ENCODE data around the gene SF1.
A peak's percentile ranks its signal among the peaks of the same experiment; 100 is the strongest.

The SF1 gene

GRCh38 chr11:64796047-64796756 lies 17.9 kb upstream of the SF1 start:
- no peaks in the 10 kb centered on the region for H3K27me3 Mint-ChIP-seq
- peaks cover 4 to 12% of the 10 kb centered on the region in 2 donors for H3K4me1 Mint-ChIP-seq (ENCODE audit: low read depth in 2 of 2)
- peaks cover 23% of the 10 kb centered on the region for H3K36me3 Mint-ChIP-seq (ENCODE audit: insufficient read depth)
- H3K27ac Mint-ChIP-seq: peak overlapping the region in 1 of 2 donors; percentile 53
- DNase-seq: no peak
- no peaks in the 10 kb centered on the region for H3K9me3 Mint-ChIP-seq
- H3K4me3 Mint-ChIP-seq: no peak overlapping the region
- no peak for ATAC-seq (replicated peaks)

- peaks cover 21% of the 10 kb centered on the region for H3K36me3 Mint-ChIP-seq (ENCODE audit: insufficient read depth)
- ATAC-seq (replicated peaks) (no peak), DNase-seq (no peak)
- no peak overlapping the region for H3K4me3 Mint-ChIP-seq
- no peaks in the 10 kb centered on the region for H3K27me3 Mint-ChIP-seq
- no peaks in the 10 kb centered on the region for H3K9me3 Mint-ChIP-seq
- peaks cover 4 to 11% of the 10 kb centered on the region in 2 donors for H3K4me1 Mint-ChIP-seq (ENCODE audit: low read depth in 2 of 2)
- peak overlapping the region in 1 of 2 donors; percentile 86 for H3K27ac Mint-ChIP-seq
Observed at GRCh38 chr11:64794526-64794925, 16.2 kb upstream of the SF1 start.

- peak overlapping the region; percentile 48 to 86 for H3K27ac Mint-ChIP-seq
- peaks cover 21% of the 10 kb centered on the region for H3K36me3 Mint-ChIP-seq (ENCODE audit: insufficient read depth)
- peaks cover 0 to 11% of the 10 kb centered on the region in 2 donors for H3K4me1 Mint-ChIP-seq (ENCODE audit: low read depth in 2 of 2)
- DNase-seq: no peak
- H3K27me3 Mint-ChIP-seq: no peaks in the 10 kb centered on the region
- ATAC-seq (replicated peaks): no peak
- H3K4me3 Mint-ChIP-seq: no peak overlapping the region
- H3K9me3 Mint-ChIP-seq: no peaks in the 10 kb centered on the region
Observed at GRCh38 chr11:64793271-64794160, 15.2 kb upstream of the SF1 start.

GRCh38 chr11:64792482-64792881 lies 14.1 kb upstream of the SF1 start:
- Mint-ChIP-seq H3K4me1 (ENCODE audit: low read depth in 2 of 2) (peaks cover 0 to 14% of the 10 kb centered on the region in 2 donors), H3K27ac (peak overlapping the region in 1 of 2 donors; percentile 86), H3K9me3 (no peaks in the 10 kb centered on the region), H3K27me3 (no peaks in the 10 kb centered on the region), H3K36me3 (ENCODE audit: insufficient read depth) (peaks cover 28% of the 10 kb centered on the region), H3K4me3 (no peak overlapping the region)
- no peak for DNase-seq
- no peak for ATAC-seq (replicated peaks)

- ATAC-seq (replicated peaks) (no peak), DNase-seq (no peak)
- Mint-ChIP-seq H3K27me3 (no peaks in the 10 kb centered on the region), H3K9me3 (no peaks in the 10 kb centered on the region), H3K27ac (peak overlapping the region; percentile 60 to 67), H3K36me3 (ENCODE audit: insufficient read depth) (peaks cover 28% of the 10 kb centered on the region), H3K4me1 (ENCODE audit: low read depth in 2 of 2) (peaks cover 0 to 14% of the 10 kb centered on the region in 2 donors), H3K4me3 (no peak overlapping the region)
Observed at GRCh38 chr11:64791781-64792291, 13.5 kb upstream of the SF1 start.

- H3K4me1 Mint-ChIP-seq (ENCODE audit: low read depth in 2 of 2): peaks cover 0 to 10% of the 10 kb centered on the region in 2 donors
- ATAC-seq (replicated peaks) (no peak), DNase-seq (no peak)
- peaks cover 25% of the 10 kb centered on the region for H3K36me3 Mint-ChIP-seq (ENCODE audit: insufficient read depth)
- H3K27me3 Mint-ChIP-seq: no peaks in the 10 kb centered on the region
- no peaks in the 10 kb centered on the region for H3K9me3 Mint-ChIP-seq
- H3K4me3 Mint-ChIP-seq: no peak overlapping the region
- peak overlapping the region in 1 of 2 donors; percentile 60 for H3K27ac Mint-ChIP-seq
Observed at GRCh38 chr11:64790205-64791095, 12.1 kb upstream of the SF1 start.

GRCh38 chr11:64789331-64790204 lies 11.2 kb upstream of the SF1 start:
- DNase-seq (no peak), ATAC-seq (replicated peaks) (no peak)
- Mint-ChIP-seq H3K27ac (peak overlapping the region in 1 of 2 donors; percentile 60), H3K9me3 (no peaks in the 10 kb centered on the region), H3K27me3 (no peaks in the 10 kb centered on the region), H3K36me3 (ENCODE audit: insufficient read depth) (peaks cover 23% of the 10 kb centered on the region), H3K4me3 (no peak overlapping the region), H3K4me1 (ENCODE audit: low read depth in 2 of 2) (peaks cover 0 to 8% of the 10 kb centered on the region in 2 donors)

GRCh38 chr11:64788321-64789215 lies 10.2 kb upstream of the SF1 start:
- Mint-ChIP-seq H3K4me3 (no peak overlapping the region), H3K27ac (no peak overlapping the region), H3K4me1 (ENCODE audit: low read depth in 2 of 2) (peaks cover 0 to 6% of the 10 kb centered on the region in 2 donors), H3K27me3 (no peaks in the 10 kb centered on the region), H3K36me3 (ENCODE audit: insufficient read depth) (peaks cover 23% of the 10 kb centered on the region), H3K9me3 (no peaks in the 10 kb centered on the region)
- ATAC-seq (replicated peaks): no peak
- DNase-seq: no peak

- H3K36me3 Mint-ChIP-seq (ENCODE audit: insufficient read depth): peaks cover 28% of the 10 kb centered on the region
- no peaks in the 10 kb centered on the region for H3K27me3 Mint-ChIP-seq
- H3K4me3 Mint-ChIP-seq: no peak overlapping the region
- ATAC-seq (replicated peaks): peak; percentile 84
- peaks cover 0 to 6% of the 10 kb centered on the region in 2 donors for H3K4me1 Mint-ChIP-seq (ENCODE audit: low read depth in 2 of 2)
- DNase-seq: peak; percentile 46 to 50 (median 47)
- no peaks in the 10 kb centered on the region for H3K9me3 Mint-ChIP-seq
- no peak overlapping the region for H3K27ac Mint-ChIP-seq
Observed at GRCh38 chr11:64787526-64788320, 9.4 kb upstream of the SF1 start.

- Mint-ChIP-seq H3K27ac (peak overlapping the region in 1 of 2 donors; percentile 57), H3K4me1 (ENCODE audit: low read depth in 2 of 2) (peaks cover 0 to 6% of the 10 kb centered on the region in 2 donors), H3K9me3 (no peaks in the 10 kb centered on the region), H3K36me3 (ENCODE audit: insufficient read depth) (peaks cover 21% of the 10 kb centered on the region), H3K27me3 (no peaks in the 10 kb centered on the region), H3K4me3 (no peak overlapping the region)
- ATAC-seq (replicated peaks) (no peak), DNase-seq (no peak)
Observed at GRCh38 chr11:64786308-64786707, 8.0 kb upstream of the SF1 start.

Data from effector memory CD8-positive, alpha-beta T cell (primary cell).